Psoas muscle (tissue), 8 donors: ENCODE data around the gene FAM9C. TPM values are rescaled to one million over a fixed set of nuclear protein-coding genes. Genes with fewer than 3 reads are reported as not detected.
A peak's percentile ranks its signal among the peaks of the same experiment; 100 is the strongest.

Experiments
- ATAC-seq, 4 donors: fragments of 200-7000 bp; cut with Tn5 transposase; one replicate each; pipeline ENCODE4 v1.9.1; 2020; ENCODE audit warnings: moderate library complexity in 3 of 4, mild to moderate bottlenecking in 2 of 4
- DNase-seq, 2 donors: peaks; one replicate each; pipeline ENCODE4 v3.0.0-alpha.2; 2020
- H3K27ac ChIP-seq: fragments of 200-600 bp; one replicate; pipeline ENCODE4 v1.8.0; 2022
- H3K27me3 ChIP-seq, 3 donors: fragments of 200-600 bp in 1 of 3; one replicate each; pipeline versions ENCODE4 v1.6.1 to v1.8.0; 2013 to 2022; ENCODE audit warnings: low read length in 2 of 3, mild to moderate bottlenecking in 2 of 3, moderate library complexity in 1 of 3; ENCODE audit not compliant: insufficient read depth in 3 of 3
- H3K36me3 ChIP-seq, 2 donors: fragments of 200-600 bp in 1 of 2; one replicate each; pipeline versions ENCODE4 v1.6.1 to v1.8.0; 2013 to 2022; ENCODE audit warnings: low read depth in 1 of 2, mild to moderate bottlenecking in 1 of 2, moderate library complexity in 1 of 2; ENCODE audit not compliant: insufficient read depth in 1 of 2
- H3K4me1 ChIP-seq: fragments of 200-600 bp; one replicate; pipeline ENCODE4 v1.8.0; 2022
- H3K4me3 ChIP-seq: fragments of 200-600 bp; one replicate; pipeline ENCODE4 v1.8.0; 2022; ENCODE audit warnings: mild to moderate bottlenecking
- H3K9me3 ChIP-seq: fragments of 200-600 bp; one replicate; pipeline ENCODE4 v1.8.0; 2022
- WGBS, 3 donors: extraction: QIAGEN DNeasy Blood & Tissue Kit; methylation state at CpG; one replicate each; pipeline versions ENCODE4 v1.1.6 to v1.1.7; 2013; 5-methylcytosine and 5-hydroxymethylcytosine counted together
- intact Hi-C, 2 donors: fragments of 100-400 bp; cut with DNase I; formaldehyde crosslinking; loops; one replicate each; pipeline versions ENCODE4 v1.11.0 to v1.14.2; 2022
- polyA plus RNA-seq, 3 donors: library from polyadenylated mRNA; stranded (reverse); fragments of 200-250 nt; gene quantifications; one replicate each; pipeline ENCODE4 v1.2.3, GENCODE V29; 2013
- total RNA-seq, 4 donors: library from RNA; stranded (reverse); fragmentation: NEBNext Ultra II Directional in 2 of 4; extraction: Animal tissue kit (Norgen Biotek cat#: 25700) in 2 of 4; gene quantifications; one replicate each; pipeline versions ENCODE4 v1.2.1 to v1.2.4, GENCODE V29; 2021 to 2023
- TF ChIP-seq, protein P1 (sequence below): fragments of 200-600 bp; IDR thresholded peaks from one replicate; pipeline ENCODE4 v1.8.0; 2022; ENCODE audit warnings: antibody characterized with exemption
- donor health status: healthy with polysubstance abuse.
- donor health status: DM: no; HTN: no; CAD: no; lungs with moderate emphysema.
- donor health status: Bipolar disorder and iron deficiency.
- donor health status: healthy.
- donor health status: DM: yes; HTN: yes; CAD: no.
- donor health status: DM: no; HTN: no; CAD: no.
- donor health status: DM: no; HTN: no; CAD: no.
- donor health status: DM: yes; HTN: yes; CAD: no.

Gene FAM9C
- total and polyA plus RNA-seq, 7 donors: 0.04 TPM; not detected in 6

DNA sequence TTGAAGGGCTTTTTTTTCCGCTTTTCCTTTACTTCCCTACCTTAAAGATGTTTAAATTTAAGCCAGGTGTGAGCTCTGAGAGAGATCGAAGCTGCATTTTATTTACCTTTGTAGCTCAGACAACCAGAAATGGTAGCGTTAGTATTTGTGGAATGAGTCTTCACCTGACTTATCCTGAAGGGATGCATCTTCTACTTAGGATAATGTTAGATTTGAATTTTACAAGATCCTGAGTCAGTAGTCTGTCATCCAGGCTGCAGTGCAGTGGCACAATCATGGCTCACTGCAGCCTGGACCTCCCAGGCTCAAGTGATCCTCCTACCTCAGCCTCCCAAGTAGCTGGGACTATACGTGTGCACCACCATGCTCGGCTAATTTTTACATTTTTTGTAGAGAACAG, 43.3 kb downstream of the FAM9C start:
- intact Hi-C loops: no loop called here
- no peaks in the 10 kb centered on the region for H3K4me1 ChIP-seq
- WGBS, 3 donors: 91 to 100% (median 97%) methylated on average over 5 of the region's 5 CpGs
- H3K4me3 ChIP-seq: no peak overlapping the region
- H3K9me3 ChIP-seq: no peaks in the 10 kb centered on the region
- no peaks in the 10 kb centered on the region for H3K27me3 ChIP-seq
- TF ChIP-seq, protein P1, sequence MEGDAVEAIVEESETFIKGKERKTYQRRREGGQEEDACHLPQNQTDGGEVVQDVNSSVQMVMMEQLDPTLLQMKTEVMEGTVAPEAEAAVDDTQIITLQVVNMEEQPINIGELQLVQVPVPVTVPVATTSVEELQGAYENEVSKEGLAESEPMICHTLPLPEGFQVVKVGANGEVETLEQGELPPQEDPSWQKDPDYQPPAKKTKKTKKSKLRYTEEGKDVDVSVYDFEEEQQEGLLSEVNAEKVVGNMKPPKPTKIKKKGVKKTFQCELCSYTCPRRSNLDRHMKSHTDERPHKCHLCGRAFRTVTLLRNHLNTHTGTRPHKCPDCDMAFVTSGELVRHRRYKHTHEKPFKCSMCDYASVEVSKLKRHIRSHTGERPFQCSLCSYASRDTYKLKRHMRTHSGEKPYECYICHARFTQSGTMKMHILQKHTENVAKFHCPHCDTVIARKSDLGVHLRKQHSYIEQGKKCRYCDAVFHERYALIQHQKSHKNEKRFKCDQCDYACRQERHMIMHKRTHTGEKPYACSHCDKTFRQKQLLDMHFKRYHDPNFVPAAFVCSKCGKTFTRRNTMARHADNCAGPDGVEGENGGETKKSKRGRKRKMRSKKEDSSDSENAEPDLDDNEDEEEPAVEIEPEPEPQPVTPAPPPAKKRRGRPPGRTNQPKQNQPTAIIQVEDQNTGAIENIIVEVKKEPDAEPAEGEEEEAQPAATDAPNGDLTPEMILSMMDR: no peak
- no peak overlapping the region for H3K27ac ChIP-seq
- DNase-seq (no peak), ATAC-seq (no peak)
- no peaks in the 10 kb centered on the region for H3K36me3 ChIP-seq

DNA sequence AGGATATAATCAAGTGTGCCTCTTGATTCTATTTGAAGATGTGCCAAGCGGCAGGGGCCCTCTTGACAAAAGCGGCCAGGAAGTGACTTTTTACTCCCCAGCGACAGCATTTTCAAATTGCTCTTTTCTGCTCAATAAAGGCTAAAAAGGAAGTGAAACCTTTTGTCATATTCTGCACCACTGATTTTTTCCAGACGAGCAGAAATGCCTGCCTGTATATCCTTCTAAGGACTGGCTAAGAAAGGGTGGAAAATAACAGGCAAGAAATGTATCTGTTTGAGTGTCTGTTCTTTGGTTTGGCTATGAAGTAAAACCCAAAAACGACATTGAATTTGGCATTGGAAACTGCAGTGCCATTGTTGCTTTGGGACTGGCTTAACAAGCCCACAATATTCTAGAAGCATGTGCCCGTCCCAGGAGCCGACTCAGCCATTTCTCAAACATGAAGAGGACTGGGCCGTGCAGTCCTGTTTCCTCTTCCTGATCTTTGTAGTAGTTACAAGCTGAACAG, 44.1 kb downstream of the FAM9C start:
- Histone ChIP-seq H3K36me3 (no peaks in the 10 kb centered on the region), H3K27ac (peak overlapping the region; percentile 24), H3K27me3 (no peaks in the 10 kb centered on the region), H3K4me1 (no peaks in the 10 kb centered on the region), H3K9me3 (no peaks in the 10 kb centered on the region), H3K4me3 (no peak overlapping the region)
- TF ChIP-seq, protein P1: no peak
- no peak for ATAC-seq
- 27 to 41% (median 31%) methylated on average over 8 of the region's 8 CpGs for WGBS, 3 donors
- intact Hi-C loops: no loop called here
- no peak for DNase-seq

DNA sequence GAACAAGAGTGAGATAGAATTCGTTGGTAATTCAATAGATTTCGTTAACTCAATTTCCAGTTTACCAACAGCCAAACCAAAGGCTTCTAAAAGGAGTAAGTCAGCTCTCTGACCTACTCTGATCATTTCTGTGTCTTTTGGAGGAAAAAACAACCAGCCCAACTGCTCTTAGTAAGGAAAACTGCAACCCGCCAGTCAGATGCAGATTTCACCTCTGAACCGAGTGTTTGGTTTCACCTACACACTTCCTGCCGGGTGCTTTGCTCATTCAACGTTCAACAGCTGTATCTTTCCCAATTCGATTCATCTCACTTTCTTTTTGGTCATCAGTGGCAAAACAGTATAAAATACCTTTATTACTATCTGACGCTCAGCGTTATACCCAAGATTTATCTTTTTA, 45.0 kb downstream of the FAM9C start:
- intact Hi-C loops: no loop called here
- TF ChIP-seq, protein P1: no peak
- Histone ChIP-seq H3K27ac (no peak overlapping the region), H3K36me3 (no peaks in the 10 kb centered on the region), H3K9me3 (no peaks in the 10 kb centered on the region), H3K4me1 (no peaks in the 10 kb centered on the region), H3K4me3 (no peak overlapping the region), H3K27me3 (no peaks in the 10 kb centered on the region)
- DNase-seq (no peak), ATAC-seq (no peak)
- WGBS, 3 donors: 53 to 65% (median 63%) methylated on average over 9 of the region's 9 CpGs

DNA sequence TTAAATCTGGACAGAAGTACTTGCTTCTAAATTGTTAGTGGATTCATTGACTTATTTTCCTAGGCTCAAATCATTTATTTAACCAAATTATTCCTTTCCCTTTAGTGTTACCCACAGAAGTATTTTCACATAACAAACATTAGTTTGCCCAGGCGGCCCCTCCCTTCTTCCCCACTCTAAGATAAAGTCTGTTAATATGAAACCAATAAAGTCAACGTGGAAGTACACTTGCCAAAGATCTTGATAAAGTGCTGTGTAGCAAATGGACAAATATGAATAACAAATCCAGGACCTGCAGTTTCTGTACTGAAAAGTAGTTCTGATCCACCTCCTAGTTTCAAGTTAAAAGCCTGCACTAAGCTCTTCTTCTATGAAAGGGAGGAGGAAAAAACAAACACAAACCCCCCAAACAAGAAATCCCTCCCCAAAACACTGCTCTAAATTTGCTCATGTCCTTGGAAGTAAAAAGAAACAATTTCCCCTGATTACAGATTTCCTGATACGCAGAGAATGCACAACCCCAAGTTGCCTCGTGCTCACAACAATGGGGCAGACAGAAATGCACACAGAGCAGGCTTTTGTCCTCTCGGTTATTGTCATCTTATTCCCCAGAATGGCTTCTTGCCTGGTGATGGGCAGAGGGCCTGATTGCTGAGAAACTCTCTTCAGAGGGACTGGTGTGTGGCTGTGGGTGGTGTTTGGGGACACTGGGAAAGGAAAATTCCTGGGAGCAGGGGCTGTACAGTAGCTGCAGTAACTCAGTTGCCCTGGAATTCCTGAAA, 46.3 kb downstream of the FAM9C start:
- H3K27ac ChIP-seq: no peak overlapping the region
- TF ChIP-seq, protein P1: no peak
- WGBS, 3 donors: 28 to 54% (median 35%) methylated on average over 5 of the region's 5 CpGs

More for the DNA sequence above, 46.3 kb downstream of the FAM9C start:
- Histone ChIP-seq H3K4me3 (no peak overlapping the region), H3K27me3 (no peaks in the 10 kb centered on the region), H3K4me1 (no peaks in the 10 kb centered on the region), H3K36me3 (no peaks in the 10 kb centered on the region), H3K9me3 (no peaks in the 10 kb centered on the region)
- intact Hi-C loops: no loop called here
- no peak for ATAC-seq
- DNase-seq: no peak
